Coronary artery (tissue), 2 donors: ENCODE results near the gene AHCY.
A peak's percentile ranks its signal among the peaks of the same experiment; 100 is the strongest.
"Not testable (repeated sequence)": the region's sequence is repeated elsewhere in the genome, so short reads cannot be mapped to it uniquely, and the experiment has no call there.

Experiments used
- DNase-seq: peaks from one replicate; pipeline ENCODE4 v3.0.0-alpha.2; 2017; ENCODE audit warnings: low spot score
- H3K27ac ChIP-seq, 2 donors: fragments of 200-600 bp; sonication (generic); one replicate each; pipeline ENCODE4 v1.5.1; 2016 to 2019
- H3K4me3 ChIP-seq: fragments of 200-600 bp; sonication (generic); 2 replicates; pipeline ENCODE4 v1.5.1; 2016; ENCODE audit warnings: mild to moderate bottlenecking, moderate library complexity
- TF ChIP-seq, protein P1 (sequence below): fragments of 200-600 bp; sonication (generic); IDR thresholded peaks from one replicate; pipeline ENCODE4 v1.5.1; 2019; ENCODE audit warnings: antibody characterized with exemption

The AHCY gene

DNA sequence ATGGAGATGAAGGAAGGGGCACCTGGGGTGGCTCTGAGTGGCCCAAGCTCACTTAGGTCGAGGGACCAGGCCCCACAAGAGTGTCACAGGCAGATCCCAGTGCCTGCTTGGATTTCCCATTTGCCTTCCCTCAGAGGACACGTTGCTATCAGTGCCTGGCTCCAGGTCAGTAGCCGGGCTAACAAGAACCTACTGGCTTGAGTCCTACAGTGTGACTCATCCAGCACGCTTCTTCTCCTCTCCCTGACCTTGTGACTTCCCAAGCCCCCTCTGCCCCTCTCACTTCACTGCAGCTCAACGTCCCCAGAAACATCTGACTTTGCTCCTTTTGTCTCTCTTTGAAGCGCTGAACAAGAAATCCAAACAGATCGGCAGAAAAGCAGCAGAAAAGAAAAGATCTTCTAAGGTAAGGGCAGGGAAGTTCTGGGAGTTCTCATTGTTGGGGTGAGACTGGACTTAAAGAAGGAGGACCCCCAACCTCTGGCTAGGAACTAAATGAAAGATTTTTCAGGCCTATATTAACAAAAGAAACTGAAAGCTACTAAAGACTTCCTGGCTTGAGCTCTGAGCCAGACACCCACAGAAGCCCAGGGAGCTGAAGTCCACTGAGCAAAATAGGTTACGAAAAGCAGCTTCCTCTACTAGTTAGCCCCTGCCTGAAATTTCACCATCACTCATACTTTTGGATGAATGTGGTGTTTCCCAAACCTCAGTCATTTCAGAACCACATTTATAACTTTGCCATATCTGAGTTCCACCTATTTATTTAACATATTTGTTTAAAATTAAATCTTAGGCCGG is 40.5 kb downstream of the AHCY start:
- no peak overlapping the region for H3K4me3 ChIP-seq
- DNase-seq = no peak
- H3K27ac ChIP-seq = peak overlapping the region in 1 of 2 donors; percentile 11
- TF ChIP-seq, protein P1, sequence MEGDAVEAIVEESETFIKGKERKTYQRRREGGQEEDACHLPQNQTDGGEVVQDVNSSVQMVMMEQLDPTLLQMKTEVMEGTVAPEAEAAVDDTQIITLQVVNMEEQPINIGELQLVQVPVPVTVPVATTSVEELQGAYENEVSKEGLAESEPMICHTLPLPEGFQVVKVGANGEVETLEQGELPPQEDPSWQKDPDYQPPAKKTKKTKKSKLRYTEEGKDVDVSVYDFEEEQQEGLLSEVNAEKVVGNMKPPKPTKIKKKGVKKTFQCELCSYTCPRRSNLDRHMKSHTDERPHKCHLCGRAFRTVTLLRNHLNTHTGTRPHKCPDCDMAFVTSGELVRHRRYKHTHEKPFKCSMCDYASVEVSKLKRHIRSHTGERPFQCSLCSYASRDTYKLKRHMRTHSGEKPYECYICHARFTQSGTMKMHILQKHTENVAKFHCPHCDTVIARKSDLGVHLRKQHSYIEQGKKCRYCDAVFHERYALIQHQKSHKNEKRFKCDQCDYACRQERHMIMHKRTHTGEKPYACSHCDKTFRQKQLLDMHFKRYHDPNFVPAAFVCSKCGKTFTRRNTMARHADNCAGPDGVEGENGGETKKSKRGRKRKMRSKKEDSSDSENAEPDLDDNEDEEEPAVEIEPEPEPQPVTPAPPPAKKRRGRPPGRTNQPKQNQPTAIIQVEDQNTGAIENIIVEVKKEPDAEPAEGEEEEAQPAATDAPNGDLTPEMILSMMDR = no peak

DNA sequence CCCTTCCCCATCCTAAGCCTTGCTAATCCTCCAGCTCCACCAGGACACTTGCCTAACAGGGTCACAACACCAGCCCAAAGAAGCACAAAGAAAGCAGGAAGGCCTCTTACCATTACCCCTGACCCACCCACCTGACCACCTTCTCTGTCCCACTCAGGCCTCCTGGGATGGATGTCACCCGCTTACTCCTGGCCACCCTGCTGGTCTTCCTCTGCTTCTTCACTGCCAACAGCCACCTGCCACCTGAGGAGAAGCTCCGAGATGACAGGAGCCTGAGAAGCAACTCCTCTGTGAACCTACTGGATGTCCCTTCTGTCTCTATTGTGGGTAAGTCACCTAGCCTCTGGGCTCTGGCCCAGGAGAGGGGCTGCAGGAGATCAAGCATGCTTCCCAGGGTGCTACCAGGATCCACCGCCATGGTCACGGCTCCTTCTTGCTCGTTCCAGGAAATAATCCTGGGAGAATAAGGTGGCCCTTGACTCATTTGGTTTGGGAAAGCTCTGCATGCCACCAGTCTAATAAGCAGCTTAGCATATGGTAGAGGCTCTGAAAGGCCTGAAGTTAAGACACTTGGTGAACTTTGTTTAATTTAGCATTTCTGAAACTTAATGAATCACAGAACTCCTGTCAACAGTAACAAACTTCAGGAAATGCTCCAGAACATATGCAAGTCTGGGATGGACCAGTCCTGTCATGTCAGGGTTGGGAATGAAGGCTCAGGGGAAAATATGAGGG is 42.8 kb downstream of the AHCY start:
- Histone ChIP-seq H3K27ac (no peak overlapping the region), H3K4me3 (no peak overlapping the region)
- TF ChIP-seq, protein P1 = no peak
- DNase-seq = no peak

DNA sequence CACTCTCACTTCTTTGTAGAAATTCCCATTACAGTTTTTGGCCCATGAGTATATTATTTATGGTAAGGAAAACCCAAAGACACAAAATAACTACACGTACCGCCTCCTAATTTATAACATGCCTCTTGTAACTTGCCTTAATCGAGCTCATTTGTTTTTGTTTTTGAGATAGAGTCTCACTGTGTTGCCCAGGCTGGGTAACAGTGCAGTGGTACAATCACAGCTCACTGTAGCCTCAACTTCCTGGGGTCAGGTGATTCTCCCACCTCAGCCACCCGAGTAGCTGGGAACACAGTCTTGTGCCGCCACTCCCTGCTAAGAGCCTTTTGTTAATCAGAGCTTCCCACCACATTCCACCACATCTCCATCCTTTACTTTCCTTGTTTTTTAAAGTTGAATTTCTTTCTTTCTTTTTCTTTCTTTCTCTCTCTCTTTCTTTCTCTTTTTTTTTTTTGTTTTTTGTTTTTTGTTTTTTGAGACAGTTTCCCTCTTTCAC is 46.5 kb downstream of the AHCY start:
- TF ChIP-seq, protein P1 = no peak
- no peak for DNase-seq
- H3K4me3 ChIP-seq = no peak overlapping the region
- H3K27ac ChIP-seq = no peak overlapping the region

DNA sequence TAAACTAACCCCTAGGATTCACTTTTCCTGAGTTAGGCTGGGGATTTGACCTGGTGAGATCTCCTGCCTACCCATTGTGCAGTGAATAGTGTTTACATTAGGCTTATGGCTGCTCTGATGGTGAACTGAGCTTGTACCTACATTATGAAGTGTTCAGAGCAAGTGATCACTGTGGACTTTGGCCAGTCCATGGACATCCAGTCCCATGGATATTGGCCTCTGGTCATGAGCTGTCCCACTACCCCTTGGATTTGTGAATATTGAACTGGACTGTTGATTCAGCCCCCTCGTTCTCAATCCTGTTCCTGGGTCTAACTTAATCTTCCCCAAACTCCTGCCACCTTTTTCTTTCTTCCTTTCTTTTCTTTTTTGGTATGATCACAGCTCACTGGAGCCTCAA is 48.2 kb downstream of the AHCY start:
- TF ChIP-seq, protein P1 = no peak
- Histone ChIP-seq H3K4me3 (no peak overlapping the region), H3K27ac (no peak overlapping the region)
- DNase-seq = no peak

DNA sequence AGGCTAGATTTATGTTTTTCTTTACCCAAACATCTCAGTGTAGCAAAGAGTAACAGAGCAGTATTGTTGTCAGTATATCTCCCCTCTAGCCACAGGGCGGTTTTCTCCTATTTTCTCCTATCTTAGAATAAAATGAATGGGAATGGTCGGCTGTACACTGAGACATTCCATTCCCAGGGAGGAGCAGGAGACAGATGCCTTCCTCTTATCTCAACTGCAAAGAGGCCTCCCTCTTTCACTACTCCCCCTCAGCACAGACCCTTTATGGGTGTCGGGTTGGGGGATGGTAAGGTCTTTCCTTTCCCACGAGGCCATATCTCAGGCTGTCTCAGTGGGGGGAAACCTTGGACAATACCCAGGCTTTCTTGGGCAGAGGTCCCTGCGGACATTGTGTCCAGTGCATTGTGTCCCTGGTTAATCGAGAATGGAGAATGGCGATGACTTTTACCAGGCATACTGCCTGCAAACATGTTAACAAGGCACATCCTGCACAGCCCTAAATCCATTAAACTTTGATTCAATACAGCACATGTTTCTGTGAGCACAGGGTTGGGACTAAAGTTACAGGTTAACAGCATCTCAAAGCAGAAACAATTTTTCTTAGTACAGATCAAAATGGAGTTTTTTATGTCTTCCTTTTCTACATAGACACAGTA is 50.6 kb downstream of the AHCY start:
- H3K27ac ChIP-seq, DNase-seq, H3K4me3 ChIP-seq: not testable (repeated sequence)

DNA sequence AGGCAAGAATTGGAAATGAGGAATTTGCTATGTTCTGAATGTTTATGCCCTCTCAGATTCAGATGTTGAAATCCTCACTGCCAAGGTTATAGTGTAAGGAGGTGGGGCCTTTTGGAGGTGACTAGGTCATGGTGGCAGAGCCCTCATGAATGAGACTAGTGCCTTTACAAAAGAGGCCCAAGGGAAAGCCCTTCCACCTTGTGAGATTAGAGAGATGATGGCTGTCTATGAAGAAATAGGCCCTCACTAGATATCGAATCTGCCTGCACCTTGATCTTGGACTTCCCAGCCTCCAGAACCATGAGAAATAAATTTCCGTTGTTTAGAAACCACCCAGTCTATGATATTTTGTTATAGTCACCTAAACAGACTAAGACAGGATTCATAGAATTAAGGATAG is 51.5 kb downstream of the AHCY start:
- TF ChIP-seq, protein P1 = no peak
- no peak for DNase-seq
- no peak overlapping the region for H3K27ac ChIP-seq
- no peak overlapping the region for H3K4me3 ChIP-seq

DNA sequence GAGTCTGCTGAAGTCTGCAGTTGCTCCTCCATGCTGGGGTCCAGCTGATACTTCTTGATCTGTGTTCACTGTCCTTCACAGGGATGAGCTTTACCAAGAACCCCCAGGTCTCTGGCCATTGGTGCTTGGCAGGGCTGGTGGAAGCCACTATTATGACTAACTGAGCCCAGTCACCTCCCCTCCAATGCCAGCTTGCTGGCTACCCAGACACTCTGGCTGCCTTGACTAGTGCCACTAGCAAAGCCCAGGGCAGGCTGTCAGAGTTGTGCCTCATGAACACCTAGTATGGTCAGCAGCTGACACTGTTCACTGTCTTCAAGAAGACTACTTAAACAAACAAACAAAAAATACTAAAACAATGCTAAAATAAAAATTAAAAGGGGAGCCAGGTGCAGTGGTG is 53.1 kb downstream of the AHCY start:
- TF ChIP-seq, protein P1 = no peak
- H3K4me3 ChIP-seq = no peak overlapping the region
- no peak for DNase-seq
- no peak overlapping the region for H3K27ac ChIP-seq
